GM18861 (cell line): Measurements from ENCODE around the gene MAP4K3.
"Not testable (repeated sequence)": the region's sequence is repeated elsewhere in the genome, so short reads cannot be mapped to it uniquely, and the experiment has no call there.

ENCODE experiments used
- ATAC-seq: cut with Tn5 transposase; IDR thresholded peaks from one replicate; pipeline ENCODE4 v1.9.1; 2021; ENCODE audit not compliant: unreplicated experiment

Gene MAP4K3

GRCh38 chr2:39411181-39411944 lies 25.7 kb downstream of the MAP4K3 start:
- ATAC-seq, result no peak

- no peak for ATAC-seq
Measured at GRCh38 chr2:39409697-39410389, 27.2 kb downstream of the MAP4K3 start.

- peak; percentile 49 for ATAC-seq
Measured at GRCh38 chr2:39408351-39409136, 28.5 kb downstream of the MAP4K3 start.

GRCh38 chr2:39407516-39408296 lies 29.4 kb downstream of the MAP4K3 start:
- ATAC-seq, result no peak

GRCh38 chr2:39405364-39405763 lies 31.7 kb downstream of the MAP4K3 start:
- ATAC-seq, result no peak

- no peak for ATAC-seq
Measured at GRCh38 chr2:39403311-39403710, 33.8 kb downstream of the MAP4K3 start.

GRCh38 chr2:39401319-39401718 lies 35.8 kb downstream of the MAP4K3 start:
- no peak for ATAC-seq

GRCh38 chr2:39399570-39399969 lies 37.5 kb downstream of the MAP4K3 start:
- no peak for ATAC-seq

GRCh38 chr2:39395313-39395712 lies 41.8 kb downstream of the MAP4K3 start:
- no peak for ATAC-seq

GRCh38 chr2:39394516-39394961 lies 42.5 kb downstream of the MAP4K3 start:
- no peak for ATAC-seq

- no peak for ATAC-seq
Measured at GRCh38 chr2:39392672-39393071, 44.4 kb downstream of the MAP4K3 start.

- ATAC-seq, result no peak
Measured at GRCh38 chr2:39390216-39390615, 46.9 kb downstream of the MAP4K3 start.

- no peak for ATAC-seq
Measured at GRCh38 chr2:39386064-39386463, 51.0 kb downstream of the MAP4K3 start.

- no peak for ATAC-seq
Measured at GRCh38 chr2:39385172-39385571, 51.9 kb downstream of the MAP4K3 start.

- ATAC-seq, result not testable (repeated sequence)
Measured at GRCh38 chr2:39384071-39384470, 53.0 kb downstream of the MAP4K3 start.

- ATAC-seq, result no peak
Measured at GRCh38 chr2:39383146-39383545, 53.9 kb downstream of the MAP4K3 start.

- ATAC-seq, result no peak
Measured at GRCh38 chr2:39381653-39382052, 55.4 kb downstream of the MAP4K3 start.

GRCh38 chr2:39380525-39381150 lies 56.4 kb downstream of the MAP4K3 start:
- ATAC-seq, result no peak

GRCh38 chr2:39379643-39380524 lies 57.2 kb downstream of the MAP4K3 start:
- ATAC-seq, result peak; percentile 81
